ENCODE measurements around the gene TRMT2A. TPM values are rescaled to one million over a fixed set of nuclear protein-coding genes. Genes with fewer than 3 reads are reported as not detected.

The TRMT2A gene
- total RNA-seq, 1 donor from 2014 or later = 36.7 TPM

DNA sequence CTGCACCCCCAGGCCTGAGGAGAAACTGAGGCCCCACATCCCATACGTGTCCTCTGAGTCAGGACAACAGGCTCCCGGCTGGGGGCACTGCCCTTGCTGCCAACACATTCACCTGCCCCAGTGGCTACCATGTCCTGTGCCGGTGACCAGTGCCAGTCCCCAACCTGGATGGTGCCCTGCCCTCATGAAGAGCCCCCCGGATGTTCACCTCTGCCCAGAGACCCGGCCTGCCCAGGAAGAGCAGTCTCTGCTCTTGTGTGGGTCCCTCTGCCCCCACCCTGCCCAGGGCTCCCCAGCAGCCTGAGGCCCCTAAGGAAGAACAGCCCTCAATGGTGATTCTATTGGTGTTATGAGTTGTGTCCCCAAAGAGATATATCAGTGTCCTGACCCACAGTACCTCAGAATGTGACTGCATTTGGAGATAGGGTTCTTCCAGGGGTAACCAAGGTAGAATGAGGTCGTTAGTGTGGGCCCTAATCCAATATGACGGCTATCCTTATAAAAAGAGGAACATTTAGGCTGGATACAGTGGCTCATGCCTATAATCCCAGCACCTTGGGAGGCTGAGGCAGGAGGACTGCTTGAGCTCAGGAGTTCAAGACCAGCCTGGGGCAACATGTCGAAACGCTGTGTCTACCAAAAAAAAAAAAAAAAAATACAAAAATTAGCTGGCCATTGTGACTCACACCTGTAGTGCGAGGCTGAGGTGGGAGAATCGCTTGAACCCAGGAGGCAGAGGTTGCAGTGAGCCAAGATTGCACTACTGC, 50.2 kb downstream of the TRMT2A start:
- DNase-seq (ENCODE audit: low spot score) (no peak), ATAC-seq (no peak)

- no peak for ATAC-seq
- no peak for DNase-seq (ENCODE audit: low spot score)
Measured at GRCh38 chr22:20065896-20066616, 51.0 kb downstream of the TRMT2A start.

- no peak for DNase-seq (ENCODE audit: low spot score)
- no peak for ATAC-seq
Measured at GRCh38 chr22:20064545-20065262, 52.3 kb downstream of the TRMT2A start.

DNA sequence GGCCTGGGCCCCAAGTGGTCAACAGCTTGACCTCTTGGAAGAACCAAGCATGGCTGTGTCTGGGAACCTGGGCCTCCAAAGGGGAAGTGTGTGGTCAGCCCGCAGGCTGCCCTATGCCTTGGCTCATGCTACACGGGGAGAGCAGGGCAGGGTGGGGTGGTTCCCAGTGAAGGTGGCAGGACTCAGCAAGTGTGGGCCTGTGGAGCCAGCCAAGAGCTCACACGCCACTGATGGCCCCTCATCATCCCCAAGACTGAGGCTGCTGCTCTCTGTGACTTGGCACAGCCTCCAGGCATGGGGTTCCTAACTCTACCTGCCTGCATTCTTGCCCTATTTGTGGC, 52.9 kb downstream of the TRMT2A start:
- DNase-seq (ENCODE audit: low spot score) = no peak
- ATAC-seq = peak; percentile 5

DNA sequence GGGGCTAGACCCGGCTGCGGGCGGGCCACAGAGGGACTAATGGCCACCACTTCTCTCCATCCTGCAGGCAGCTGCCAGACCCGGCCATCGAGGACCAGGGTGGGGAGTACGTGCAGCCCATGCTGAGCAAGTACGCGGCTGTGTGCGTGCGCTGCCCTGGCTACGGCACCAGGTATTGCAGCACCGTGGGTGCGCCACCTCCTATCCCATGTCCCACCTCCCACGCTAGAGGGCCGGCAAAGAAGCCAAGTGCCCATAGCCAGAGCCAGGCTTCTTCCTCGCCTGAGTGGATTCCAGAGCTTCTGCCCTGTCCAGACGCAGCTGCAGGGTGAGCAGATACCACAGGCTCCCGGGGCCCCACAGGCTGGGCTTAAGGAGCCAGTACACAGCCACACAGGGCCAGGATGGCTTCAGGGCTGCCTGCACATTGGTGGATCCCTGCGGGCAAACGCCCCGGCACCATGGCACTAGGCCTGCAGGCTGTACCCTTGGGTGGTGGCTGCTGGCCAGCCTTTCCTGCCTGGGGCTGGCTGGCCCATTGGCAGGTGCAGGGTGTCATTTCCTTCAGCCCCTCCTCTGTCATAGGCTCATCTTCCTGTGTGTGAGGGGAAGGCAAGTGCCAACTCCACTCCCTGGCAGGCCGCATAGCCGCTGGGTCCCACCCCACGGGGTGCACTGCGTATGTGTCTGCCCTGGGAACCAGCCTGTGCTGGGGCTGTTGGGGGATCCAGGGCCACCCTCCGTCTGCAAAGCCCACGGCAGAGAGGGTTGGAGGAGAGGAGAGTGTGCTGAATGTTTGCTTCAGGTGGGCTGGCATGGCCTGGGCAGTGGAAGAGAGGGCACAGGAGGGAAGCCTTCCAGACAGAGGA, 53.5 kb downstream of the TRMT2A start:
- no peak for ATAC-seq
- no peak for DNase-seq (ENCODE audit: low spot score)

GRCh38 chr22:20062766-20063083, 54.3 kb downstream of the TRMT2A start:
- DNase-seq (ENCODE audit: low spot score) = no peak

GRCh38 chr22:20062043-20062765, 54.8 kb downstream of the TRMT2A start:
- DNase-seq (ENCODE audit: low spot score) (no peak), ATAC-seq (no peak)

More at GRCh38 chr22:20062766-20063083, 54.3 kb downstream of the TRMT2A start:
- ATAC-seq = no peak

Other genes starting within 250 kb of the TRMT2A start
- 145 TPM for gene COMT, start 175.5 kb downstream of the TRMT2A start, total RNA-seq
- 44.6 TPM for gene TXNRD2, start 175.4 kb downstream of the TRMT2A start, total RNA-seq
- gene ARVCF, start 100.4 kb downstream of the TRMT2A start, total RNA-seq = 18.7 TPM
- gene TANGO2, start 96.1 kb downstream of the TRMT2A start, total RNA-seq = 12.5 TPM
- 26.9 TPM for gene DGCR8, start 37.0 kb downstream of the TRMT2A start, total RNA-seq
- 47.0 TPM for gene RANBP1, start 1.1 kb downstream of the TRMT2A start, total RNA-seq
- 37.3 TPM for gene ZDHHC8, start 14.6 kb upstream of the TRMT2A start, total RNA-seq
- not detected for gene CCDC188, start 33.8 kb upstream of the TRMT2A start, total RNA-seq
- gene RTN4R, start 151.1 kb upstream of the TRMT2A start, total RNA-seq = 10.9 TPM
- gene DGCR6L, start 202.8 kb upstream of the TRMT2A start, total RNA-seq = 60.2 TPM

Data from left lobe of liver (tissue), 2 donors.